Measurements from ENCODE around the gene PTPRM. TPM values are rescaled to one million over a fixed set of nuclear protein-coding genes. Genes with fewer than 3 reads are reported as not detected.

The PTPRM gene
- total RNA-seq, 1 experiment from 2014 or later, result 14.5 TPM

GRCh38 chr18:8411492-8411891 is 844.4 kb downstream of the PTPRM start:
- BruUV-seq (replicated peaks), result no TSS peak
- ATAC-seq, result no peak

GRCh38 chr18:8412117-8412516 is 845.0 kb downstream of the PTPRM start:
- H3K9me3 ChIP-seq (ENCODE audit: control insufficient read depth in 1 of 2, insufficient read depth in 1 of 2, low read depth in 1 of 2, low read length in 2 of 2), result peaks cover 7 to 10% of the 10 kb centered on the region in 2 experiments; a peak in 2 of 4 replicates
- no peaks in the 10 kb centered on the region for H3K79me2 ChIP-seq (ENCODE audit: insufficient read depth, low read length)
- ChIA-PET RAD21 (ENCODE audit: low non-redundant PET in 1 of 2, low total read pairs in 2 of 2, uncharacterized antibody in 2 of 2, unreplicated experiment in 2 of 2) (no interaction called here), CTCF (no interaction called here), POLR2A (no interaction called here)
- BruUV-seq (replicated peaks), result no TSS peak
- H4K20me1 ChIP-seq (ENCODE audit: insufficient read depth), result no peaks in the 10 kb centered on the region
- H3K9ac ChIP-seq (ENCODE audit: low read length), result no peak overlapping the region
- no peaks in the 10 kb centered on the region for H3K36me3 ChIP-seq (ENCODE audit: control insufficient read depth in 1 of 2, insufficient read depth in 2 of 2, low read length in 2 of 2)
- no peaks in the 10 kb centered on the region for H3K9me2 ChIP-seq (ENCODE audit: insufficient read depth)
- H2AFZ ChIP-seq (ENCODE audit: low read depth, low read length, poor library complexity, severe bottlenecking), result no peak overlapping the region
- H3K4me3 ChIP-seq (replicated peaks in 1 of 2; ENCODE audit: low read depth in 1 of 2, low read length in 2 of 2), result no peak overlapping the region
- H3K4me1 ChIP-seq (ENCODE audit: control insufficient read depth in 1 of 2, insufficient read depth in 2 of 2, low read length in 2 of 2), result peaks cover 0 to 12% of the 10 kb centered on the region in 2 experiments; a peak in 3 of 4 replicates
- no peak overlapping the region for H3K27ac ChIP-seq (ENCODE audit: low read depth, low read length)
- ATAC-seq (no peak), DNase-seq (ENCODE audit: low read depth, low spot score) (no peak)
- no peak overlapping the region for H3K4me2 ChIP-seq (ENCODE audit: low read length)
- intact Hi-C loops (cut with micrococcal nuclease), result no loop called here
- H3K27me3 ChIP-seq (ENCODE audit: insufficient read depth, low read length), result no peaks in the 10 kb centered on the region
- TF ChIP-seq ZFX (IDR thresholded peaks at IDR 0.05), result no peak
- no peak for TF ChIP-seq JUND (IDR thresholded peaks at IDR 0.05)
- TF ChIP-seq CEBPB (IDR thresholded peaks at IDR 0.05; ENCODE audit: low read depth), result no peak
- TF ChIP-seq MAX (IDR thresholded peaks at IDR 0.05), result no peak
- no peak for TF ChIP-seq ZBTB33 (IDR thresholded peaks at IDR 0.05; ENCODE audit: extremely low read depth, insufficient replicate concordance, low read length)
- TF ChIP-seq ZNF274 (IDR thresholded peaks at IDR 0.05; ENCODE audit: low read depth, low read length), result no peak
- no peak for TF ChIP-seq EZH2phosphoT487 (IDR thresholded peaks at IDR 0.05; ENCODE audit: borderline replicate concordance)
- no peak for TF ChIP-seq CTCF (IDR thresholded peaks at IDR 0.05 in 2 of 3, conservative IDR thresholded peaks at IDR 0.05 in 1 of 3; ENCODE audit: borderline replicate concordance in 1 of 3, insufficient read depth in 1 of 3, low read depth in 2 of 3, low read length in 2 of 3)
- TF ChIP-seq YY1 (IDR thresholded peaks at IDR 0.05; ENCODE audit: extremely low read depth, insufficient replicate concordance, low read depth, low read length), result no peak

More at GRCh38 chr18:8411492-8411891, 844.4 kb downstream of the PTPRM start:
- intact Hi-C loops (cut with micrococcal nuclease), result no loop called here
- H2AFZ ChIP-seq (ENCODE audit: low read depth, low read length, poor library complexity, severe bottlenecking), result no peak overlapping the region
- no peaks in the 10 kb centered on the region for H3K27me3 ChIP-seq (ENCODE audit: insufficient read depth, low read length)
- ChIA-PET CTCF (no interaction called here), RAD21 (ENCODE audit: low non-redundant PET in 1 of 2, low total read pairs in 2 of 2, uncharacterized antibody in 2 of 2, unreplicated experiment in 2 of 2) (no interaction called here), POLR2A (no interaction called here)
- H3K79me2 ChIP-seq (ENCODE audit: insufficient read depth, low read length), result no peaks in the 10 kb centered on the region
- TF ChIP-seq FOSL1 (IDR thresholded peaks at IDR 0.05; ENCODE audit: low read depth) (no peak), JUND (IDR thresholded peaks at IDR 0.05) (no peak), ATF3 (IDR thresholded peaks at IDR 0.05) (no peak), TCF7L2 (IDR thresholded peaks at IDR 0.05; ENCODE audit: borderline replicate concordance, extremely low read depth, insufficient read depth, insufficient read length) (no peak), YY1 (IDR thresholded peaks at IDR 0.05; ENCODE audit: extremely low read depth, insufficient replicate concordance, low read depth, low read length) (no peak), POLR2AphosphoS5 (IDR thresholded peaks at IDR 0.05; ENCODE audit: low read depth, low read length) (no peak), CBX3 (IDR thresholded peaks at IDR 0.05; ENCODE audit: low read depth) (no peak), SP1 (IDR thresholded peaks at IDR 0.05; ENCODE audit: low read depth) (no peak), ZNF274 (IDR thresholded peaks at IDR 0.05; ENCODE audit: low read depth, low read length) (no peak), EZH2 (IDR thresholded peaks at IDR 0.05) (no peak), MAX (IDR thresholded peaks at IDR 0.05) (no peak), ELF1 (IDR thresholded peaks at IDR 0.05; ENCODE audit: borderline replicate concordance, low read depth) (no peak), RAD21 (IDR thresholded peaks at IDR 0.05; ENCODE audit: low read depth) (no peak)
- no peak for DNase-seq (ENCODE audit: low read depth, low spot score)
- H3K4me3 ChIP-seq (replicated peaks in 1 of 2; ENCODE audit: low read depth in 1 of 2, low read length in 2 of 2), result no peak overlapping the region
- no peaks in the 10 kb centered on the region for H4K20me1 ChIP-seq (ENCODE audit: insufficient read depth)
- H3K9me2 ChIP-seq (ENCODE audit: insufficient read depth), result no peaks in the 10 kb centered on the region
- no peak overlapping the region for H3K9ac ChIP-seq (ENCODE audit: low read length)
- H3K27ac ChIP-seq (ENCODE audit: low read depth, low read length), result no peak overlapping the region
- H3K36me3 ChIP-seq (ENCODE audit: control insufficient read depth in 1 of 2, insufficient read depth in 2 of 2, low read length in 2 of 2), result no peaks in the 10 kb centered on the region
- no peak overlapping the region for H3K4me2 ChIP-seq (ENCODE audit: low read length)
- H3K4me1 ChIP-seq (ENCODE audit: control insufficient read depth in 1 of 2, insufficient read depth in 2 of 2, low read length in 2 of 2), result peaks cover 0 to 6% of the 10 kb centered on the region in 2 experiments; a peak in 3 of 4 replicates
- H3K9me3 ChIP-seq (ENCODE audit: control insufficient read depth in 1 of 2, insufficient read depth in 1 of 2, low read depth in 1 of 2, low read length in 2 of 2), result peaks cover 7 to 10% of the 10 kb centered on the region in 2 experiments; a peak in 2 of 4 replicates

All from HCT116 (cell line).